Keratinocyte (primary cell): ENCODE results near the gene STX12. TPM values are rescaled to one million over a fixed set of nuclear protein-coding genes. Genes with fewer than 3 reads are reported as not detected.

ENCODE experiments used
- DNase-seq: peaks from one replicate; pipeline ENCODE4 v3.0.0-alpha.2; 2011; ENCODE audit warnings: low read depth, missing footprints, low spot score
- FAIRE-seq: peaks from 2 replicates; lab custom pipeline; 2011; peaks lifted over from hg19 to GRCh38; lab: Jason Lieb, UNC
- H2AFZ ChIP-seq: 2 replicates; pipeline ENCODE4 v1.6.0; 2012; ENCODE audit warnings: low read length, control low read depth, inconsistent platforms; ENCODE audit not compliant: control insufficient read depth
- H3K27ac ChIP-seq: 2 replicates; pipeline ENCODE4 v1.5.1; 2011; ENCODE audit warnings: low read length; ENCODE audit not compliant: control insufficient read depth, insufficient read depth
- H3K27me3 ChIP-seq: 3 replicates; pipeline ENCODE4 v1.6.0; 2011; ENCODE audit warnings: low read length; ENCODE audit not compliant: control insufficient read depth, insufficient read depth; ENCODE audit errors: extremely low read depth
- H3K36me3 ChIP-seq, 2 experiments: 2 replicates in 1 of 2; 3 replicates in 1 of 2; pipeline ENCODE4 v1.5.1; 2011; ENCODE audit warnings: low read length in 2 of 2, mild to moderate bottlenecking in 1 of 2; ENCODE audit not compliant: control insufficient read depth in 2 of 2, insufficient read depth in 2 of 2; ENCODE audit errors: extremely low read depth in 1 of 2
- H3K4me1 ChIP-seq: 3 replicates; pipeline ENCODE4 v1.5.1; 2011; ENCODE audit warnings: low read length; ENCODE audit not compliant: control insufficient read depth, insufficient read depth; ENCODE audit errors: extremely low read depth
- H3K4me2 ChIP-seq: 3 replicates; pipeline ENCODE4 v1.6.0; 2011; ENCODE audit warnings: low read depth, low read length; ENCODE audit not compliant: control insufficient read depth, insufficient read depth; ENCODE audit errors: extremely low read depth
- H3K4me3 ChIP-seq, 3 experiments: fragments of 200-600 bp in 1 of 3; sonication (generic) in 1 of 3; 2 replicates in 2 of 3; 3 replicates in 1 of 3; pipeline ENCODE4 v1.5.1; 2011 to 2016; ENCODE audit warnings: low read length in 3 of 3, mild to moderate bottlenecking in 3 of 3, control low read depth in 2 of 3, inconsistent platforms in 1 of 3, low read depth in 1 of 3, mixed read lengths in 1 of 3, mixed run types in 1 of 3, moderate library complexity in 1 of 3; ENCODE audit not compliant: control insufficient read depth in 2 of 3, insufficient read depth in 2 of 3; ENCODE audit errors: extremely low read depth in 1 of 3
- H3K79me2 ChIP-seq: 2 replicates; pipeline ENCODE4 v1.6.0; 2012; ENCODE audit warnings: low read length; ENCODE audit not compliant: control insufficient read depth, insufficient read depth
- H3K9ac ChIP-seq: 3 replicates; pipeline ENCODE4 v1.6.0; 2011; ENCODE audit warnings: low read length; ENCODE audit not compliant: control insufficient read depth, insufficient read depth; ENCODE audit errors: extremely low read depth
- H3K9me1 ChIP-seq: 3 replicates; pipeline ENCODE4 v1.6.0; 2011; ENCODE audit warnings: low read length; ENCODE audit not compliant: control insufficient read depth, insufficient read depth; ENCODE audit errors: extremely low read depth
- H3K9me3 ChIP-seq: 2 replicates; pipeline ENCODE4 v1.5.1; 2012; ENCODE audit warnings: low read depth, low read length; ENCODE audit not compliant: control insufficient read depth
- H4K20me1 ChIP-seq: 3 replicates; pipeline ENCODE4 v1.6.0; 2011; ENCODE audit warnings: low read length; ENCODE audit not compliant: control insufficient read depth, insufficient read depth; ENCODE audit errors: extremely low read depth
- CTCF ChIP-seq, 3 experiments: IDR thresholded peaks in 1 of 3; conservative IDR thresholded peaks in 1 of 3; optimal IDR thresholded peaks in 1 of 3; 2 replicates in 2 of 3; 3 replicates in 1 of 3; pipeline versions ENCODE3 to v1.5.1; 2011; ENCODE audit warnings: low read length in 3 of 3, mild to moderate bottlenecking in 3 of 3, moderate library complexity in 2 of 3, control low read depth in 1 of 3, inconsistent platforms in 1 of 3; ENCODE audit not compliant: insufficient read depth in 2 of 3; ENCODE audit errors: extremely low read depth in 1 of 3
- EZH2 ChIP-seq: IDR thresholded peaks from one replicate; pipeline ENCODE4 v1.6.1; 2012; ENCODE audit warnings: inconsistent platforms, mild to moderate bottlenecking, low read length, moderate library complexity
- dilution Hi-C: fragments of 300-500 bp; cut with MboI; formaldehyde crosslinking; loops from one replicate; pipeline ENCODE4 v1.7.0; 2020; ENCODE audit warnings: low sequenced_read_pairs; ENCODE audit not compliant: extremely low pct_ligation_motif_present
- polyA plus RNA-seq, 5 experiments: library from polyadenylated mRNA; depleted of rRNA in 3 of 5; stranded (reverse) in 3 of 5; stranded (forward) in 1 of 5; unstranded in 1 of 5; fragments of >200 nt; gene quantifications; 1 replicate in 1 of 5; 2 replicates in 3 of 5; 3 replicates in 1 of 5; pipeline versions ENCODE4 v1.2.1 to v1.2.3, GENCODE V29; 2011 to 2012; ENCODE audit warnings: missing spikeins in 2 of 5, low read depth in 1 of 5, low replicate concordance in 1 of 5

The STX12 gene
- polyA plus RNA-seq, 1 donor (not counting 4 experiments of a cell fraction or from before 2014, with no cell fraction given): 29.9 TPM

- dilution Hi-C loops: no loop called here
Measured at GRCh38 chr1:27741121-27741520, 31.9 kb upstream of the STX12 start.

GRCh38 chr1:27744556-27744955 is 28.5 kb upstream of the STX12 start:
- no peak overlapping the region for H3K4me3 ChIP-seq
- H3K9me3 ChIP-seq: no peaks in the 10 kb centered on the region
- H3K79me2 ChIP-seq: no peaks in the 10 kb centered on the region
- no peak overlapping the region for H2AFZ ChIP-seq
- FAIRE-seq (no peak), DNase-seq (no peak)
- H3K9me1 ChIP-seq: no peaks in the 10 kb centered on the region
- H3K36me3 ChIP-seq: peaks cover 11 to 15% of the 10 kb centered on the region in 2 experiments
- no peaks in the 10 kb centered on the region for H4K20me1 ChIP-seq
- no peak overlapping the region for H3K9ac ChIP-seq
- no peak overlapping the region for H3K27ac ChIP-seq
- no peak overlapping the region for H3K4me2 ChIP-seq
- no peak for TF ChIP-seq CTCF (optimal IDR thresholded peaks at IDR 0.05 in 1 of 3, IDR thresholded peaks at IDR 0.05 in 1 of 3, conservative IDR thresholded peaks at IDR 0.05 in 1 of 3; ENCODE audit: extremely low read depth in 1 of 3, insufficient read depth in 2 of 3, low read length in 3 of 3)
- TF ChIP-seq EZH2: no peak
- no peaks in the 10 kb centered on the region for H3K4me1 ChIP-seq
- dilution Hi-C loops: no loop called here
- H3K27me3 ChIP-seq: no peaks in the 10 kb centered on the region

More at GRCh38 chr1:27741121-27741520, 31.9 kb upstream of the STX12 start:
- TF ChIP-seq EZH2 (no peak), CTCF (optimal IDR thresholded peaks at IDR 0.05 in 1 of 3, IDR thresholded peaks at IDR 0.05 in 1 of 3, conservative IDR thresholded peaks at IDR 0.05 in 1 of 3; ENCODE audit: extremely low read depth in 1 of 3, insufficient read depth in 2 of 3, low read length in 3 of 3) (no peak)
- DNase-seq (no peak), FAIRE-seq (no peak)
- H4K20me1 ChIP-seq: no peaks in the 10 kb centered on the region
- no peak overlapping the region for H2AFZ ChIP-seq
- H3K36me3 ChIP-seq: peaks cover 6 to 13% of the 10 kb centered on the region in 2 experiments
- H3K9ac ChIP-seq: no peak overlapping the region
- H3K9me3 ChIP-seq: no peaks in the 10 kb centered on the region
- H3K4me2 ChIP-seq: no peak overlapping the region
- no peak overlapping the region for H3K27ac ChIP-seq
- H3K27me3 ChIP-seq: no peaks in the 10 kb centered on the region
- no peaks in the 10 kb centered on the region for H3K9me1 ChIP-seq
- no peak overlapping the region for H3K4me3 ChIP-seq
- H3K4me1 ChIP-seq: no peaks in the 10 kb centered on the region
- no peaks in the 10 kb centered on the region for H3K79me2 ChIP-seq
